Immature natural killer cell (primary cell): ENCODE results near the gene PDIA5. TPM values are rescaled to one million over a fixed set of nuclear protein-coding genes. Genes with fewer than 3 reads are reported as not detected.

Experiments
- DNase-seq, 3 donors: peaks; one replicate each; pipeline ENCODE4 v3.0.0; 2022; ENCODE audit warnings: mixed read lengths in 1 of 3
- H3K27ac Mint-ChIP-seq, 6 donors: one replicate each; pipeline ENCODE4 v1.8.0; 2020; ENCODE audit warnings: mixed read lengths in 6 of 6, mild to moderate bottlenecking in 5 of 6, inconsistent platforms in 4 of 6, moderate library complexity in 3 of 6
- H3K27me3 Mint-ChIP-seq, 3 donors: one replicate each; pipeline ENCODE4 v1.8.0; 2020 to 2021; ENCODE audit warnings: low read depth in 3 of 3, mild to moderate bottlenecking in 3 of 3, mixed read lengths in 3 of 3, moderate library complexity in 3 of 3, inconsistent platforms in 1 of 3
- H3K36me3 Mint-ChIP-seq, 3 donors: one replicate each; pipeline ENCODE4 v1.8.0; 2020; ENCODE audit warnings: mixed read lengths in 3 of 3, inconsistent platforms in 2 of 3, mild to moderate bottlenecking in 2 of 3
- H3K4me1 Mint-ChIP-seq, 2 donors: one replicate each; pipeline ENCODE4 v1.8.0; 2020; ENCODE audit warnings: inconsistent platforms in 2 of 2, mild to moderate bottlenecking in 2 of 2, mixed read lengths in 2 of 2, moderate library complexity in 1 of 2
- H3K4me3 Mint-ChIP-seq, 5 donors: one replicate each; pipeline ENCODE4 v1.8.0; 2020; ENCODE audit warnings: mild to moderate bottlenecking in 5 of 5, mixed read lengths in 5 of 5, inconsistent platforms in 3 of 5, moderate library complexity in 3 of 5
- H3K9me3 Mint-ChIP-seq, 6 donors: one replicate each; pipeline ENCODE4 v1.8.0; 2020; ENCODE audit warnings: mild to moderate bottlenecking in 6 of 6, mixed read lengths in 6 of 6, inconsistent platforms in 4 of 6, moderate library complexity in 3 of 6
- polyA plus RNA-seq, 3 donors: library from polyadenylated mRNA; unstranded; fragments of 300-500 nt; fragmentation: Illumina TruSeq; gene quantifications; one replicate each; pipeline ENCODE4 v1.2.3, GENCODE V29; 2021

Gene PDIA5
- polyA plus RNA-seq, 3 donors from 2014 or later: 0.74 to 1.3 TPM; not detected in 1

GRCh38 chr3:123096126-123096525 lies 29.3 kb downstream of the PDIA5 start:
- no peak for DNase-seq
- peaks cover 2 to 3% of the 10 kb centered on the region in 2 donors for H3K4me1 Mint-ChIP-seq
- no peaks in the 10 kb centered on the region for H3K36me3 Mint-ChIP-seq
- no peaks in the 10 kb centered on the region for H3K9me3 Mint-ChIP-seq
- H3K27ac Mint-ChIP-seq: no peak overlapping the region
- H3K27me3 Mint-ChIP-seq: no peaks in the 10 kb centered on the region
- H3K4me3 Mint-ChIP-seq: no peak overlapping the region

DNA sequence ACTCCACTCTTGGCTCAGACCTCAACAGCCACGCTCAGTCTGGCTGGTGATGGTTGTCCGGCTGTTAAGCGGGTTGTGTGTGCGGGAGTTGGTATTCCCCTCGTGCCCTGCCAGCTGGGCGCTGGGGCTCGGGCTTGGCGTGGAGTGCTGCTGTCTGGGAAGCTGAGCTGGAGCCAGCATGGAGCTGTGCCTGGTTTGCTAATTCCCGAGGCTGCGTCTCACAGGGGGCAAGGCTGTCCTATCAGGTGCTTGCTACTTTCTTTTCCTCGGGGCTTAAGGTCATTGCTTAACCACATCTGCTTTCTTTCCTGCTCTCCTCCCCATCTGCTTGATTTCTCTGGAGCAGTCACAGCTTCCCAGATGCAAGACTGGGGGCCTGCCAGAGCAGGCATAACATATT lies 29.9 kb downstream of the PDIA5 start:
- Mint-ChIP-seq H3K4me3 (no peak overlapping the region), H3K9me3 (no peaks in the 10 kb centered on the region), H3K27ac (no peak overlapping the region), H3K4me1 (no peaks in the 10 kb centered on the region), H3K27me3 (no peaks in the 10 kb centered on the region), H3K36me3 (no peaks in the 10 kb centered on the region)
- no peak for DNase-seq

DNA sequence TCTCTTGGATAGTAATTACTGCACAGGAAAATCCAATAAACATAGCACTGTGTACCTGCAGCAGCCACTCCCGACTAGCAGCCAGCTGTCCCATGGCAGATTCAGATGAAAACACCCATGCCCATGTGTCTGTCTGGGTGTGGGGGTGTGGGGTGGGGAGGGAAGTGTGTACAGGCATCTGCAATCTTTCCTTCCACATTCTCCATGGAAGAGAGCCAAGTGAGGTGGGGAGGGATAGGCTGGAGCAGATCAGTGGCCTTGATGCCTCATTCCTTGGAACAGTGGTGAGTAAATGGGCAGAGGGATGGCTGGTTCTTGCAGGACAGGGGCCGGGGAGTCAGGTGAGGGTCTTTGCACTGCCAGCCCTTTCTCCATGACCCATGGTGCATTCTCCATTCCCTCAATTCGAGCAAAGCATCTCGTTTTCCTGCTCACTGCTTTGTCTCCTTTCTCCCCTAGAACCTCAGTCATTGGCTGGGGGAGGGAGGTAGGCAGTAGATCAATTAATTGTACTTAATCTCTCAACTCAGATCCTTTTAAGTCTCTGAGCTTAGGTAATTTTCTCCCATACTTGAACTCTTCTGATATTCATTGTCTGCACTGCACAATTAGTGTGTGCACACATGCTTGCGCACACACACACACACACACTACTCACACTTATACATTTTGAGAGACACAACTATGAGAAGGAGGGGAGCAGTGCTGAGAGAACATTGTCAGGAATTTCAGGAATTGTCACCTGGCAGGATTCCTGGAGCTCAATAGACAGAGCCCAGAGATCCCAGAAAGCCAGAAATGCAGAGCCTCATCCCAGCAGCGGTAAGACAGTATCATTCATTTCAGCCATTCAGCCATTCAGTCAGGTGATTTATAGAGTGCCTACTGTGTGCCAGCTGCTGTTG lies 31.9 kb downstream of the PDIA5 start:
- H3K27ac Mint-ChIP-seq: no peak overlapping the region
- DNase-seq: no peak
- no peaks in the 10 kb centered on the region for H3K27me3 Mint-ChIP-seq
- H3K9me3 Mint-ChIP-seq: no peaks in the 10 kb centered on the region
- H3K4me1 Mint-ChIP-seq: no peaks in the 10 kb centered on the region
- no peaks in the 10 kb centered on the region for H3K36me3 Mint-ChIP-seq
- H3K4me3 Mint-ChIP-seq: no peak overlapping the region

DNA sequence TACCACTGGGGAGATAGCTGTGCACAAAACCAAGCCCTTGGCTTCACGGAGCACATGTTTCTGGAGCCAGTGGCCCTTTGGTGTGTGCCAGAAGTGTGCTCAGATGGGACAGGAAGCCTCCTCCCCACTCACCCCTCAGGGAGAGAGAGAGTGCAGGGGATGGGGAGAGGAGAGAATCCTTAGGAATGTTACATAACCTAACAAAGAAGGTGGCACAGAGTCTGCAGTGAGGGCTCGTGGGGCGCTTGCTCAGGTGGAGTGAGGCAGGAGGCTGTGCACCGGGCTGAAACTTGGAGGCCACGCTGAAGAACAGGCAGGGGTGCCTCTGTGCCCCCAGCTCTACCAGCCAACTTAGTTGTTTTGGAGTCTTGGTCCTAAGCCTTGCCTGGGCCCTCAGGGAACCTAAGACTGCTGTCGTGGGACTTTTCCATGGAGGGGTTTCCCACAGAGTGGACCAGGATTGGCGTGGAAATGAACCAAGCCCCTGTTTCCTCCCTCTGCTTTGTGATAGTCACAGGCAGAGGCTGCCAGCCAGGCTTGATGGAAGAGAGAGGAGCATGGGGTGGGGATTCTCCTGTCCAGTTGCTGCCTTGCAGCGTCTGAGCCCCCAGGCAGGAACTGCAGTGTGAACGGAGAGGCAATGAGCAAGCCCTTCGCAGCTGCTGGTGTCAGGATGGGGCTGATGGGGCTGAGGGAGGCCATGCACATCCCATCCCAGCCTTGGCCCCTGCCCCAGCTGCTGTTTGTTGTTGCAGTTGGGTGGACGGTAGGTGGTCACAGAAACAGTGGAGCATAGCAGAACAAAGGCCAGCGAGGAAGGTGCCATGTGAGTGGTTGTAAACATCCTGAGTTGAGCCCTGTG lies 32.7 kb downstream of the PDIA5 start:
- DNase-seq: no peak

DNA sequence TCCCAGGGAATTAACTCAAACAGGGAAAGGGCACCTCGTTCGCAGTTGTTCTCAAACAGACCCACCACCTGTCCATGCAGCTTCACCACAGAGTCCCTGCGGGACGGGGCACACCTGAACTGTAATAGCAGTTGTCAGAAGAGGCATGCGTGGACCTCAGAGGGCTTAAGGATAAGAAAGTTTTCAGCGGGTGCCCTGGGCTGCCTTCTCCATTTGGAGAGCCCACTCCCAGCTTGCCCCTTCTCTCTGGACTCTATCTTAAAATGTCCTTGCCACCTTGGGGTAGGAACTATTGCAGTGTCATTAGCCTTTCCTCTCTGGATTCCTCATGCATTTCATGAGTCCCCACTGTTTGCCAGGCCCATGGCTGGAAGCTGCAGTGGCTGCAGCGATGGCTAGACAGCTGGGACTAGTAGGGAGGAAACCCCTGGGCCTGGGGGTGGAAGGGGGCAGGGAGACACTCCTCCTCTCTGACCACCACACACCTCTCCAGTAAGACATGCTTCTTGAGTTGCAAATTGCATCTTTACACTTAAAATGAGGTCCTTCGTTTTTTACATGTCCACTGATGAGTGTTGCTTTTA lies 33.5 kb downstream of the PDIA5 start:
- H3K4me1 Mint-ChIP-seq: no peaks in the 10 kb centered on the region
- H3K9me3 Mint-ChIP-seq: no peaks in the 10 kb centered on the region
- no peaks in the 10 kb centered on the region for H3K27me3 Mint-ChIP-seq
- no peak for DNase-seq
- H3K4me3 Mint-ChIP-seq: no peak overlapping the region
- no peaks in the 10 kb centered on the region for H3K36me3 Mint-ChIP-seq
- no peak overlapping the region for H3K27ac Mint-ChIP-seq

More for the DNA sequence above, 32.7 kb downstream of the PDIA5 start:
- H3K27me3 Mint-ChIP-seq: no peaks in the 10 kb centered on the region
- no peak overlapping the region for H3K27ac Mint-ChIP-seq
- no peaks in the 10 kb centered on the region for H3K9me3 Mint-ChIP-seq
- no peaks in the 10 kb centered on the region for H3K4me1 Mint-ChIP-seq
- H3K4me3 Mint-ChIP-seq: no peak overlapping the region
- no peaks in the 10 kb centered on the region for H3K36me3 Mint-ChIP-seq

DNA sequence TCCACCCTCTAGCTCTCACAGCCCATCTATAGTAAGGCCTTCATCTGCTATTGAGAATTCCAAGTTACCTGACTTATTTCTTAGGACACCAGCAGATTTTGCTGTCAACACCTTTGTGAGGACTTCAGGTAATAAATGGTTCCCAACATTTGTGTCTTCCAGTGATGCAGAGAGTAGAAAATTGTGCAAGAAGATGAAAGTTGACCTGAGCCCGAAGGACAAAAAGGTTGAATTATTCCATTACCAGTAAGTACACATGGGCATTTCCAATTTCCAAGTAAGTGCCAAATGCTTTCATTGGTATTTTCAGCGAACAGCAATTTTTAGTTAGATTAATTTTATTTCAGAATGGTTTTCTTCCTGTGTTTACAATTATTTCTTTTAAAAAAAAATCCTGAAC lies 35.4 kb downstream of the PDIA5 start:
- H3K27me3 Mint-ChIP-seq: no peaks in the 10 kb centered on the region
- no peaks in the 10 kb centered on the region for H3K4me1 Mint-ChIP-seq
- no peak for DNase-seq
- no peak overlapping the region for H3K4me3 Mint-ChIP-seq
- H3K27ac Mint-ChIP-seq: no peak overlapping the region
- H3K9me3 Mint-ChIP-seq: no peaks in the 10 kb centered on the region
- H3K36me3 Mint-ChIP-seq: no peaks in the 10 kb centered on the region

DNA sequence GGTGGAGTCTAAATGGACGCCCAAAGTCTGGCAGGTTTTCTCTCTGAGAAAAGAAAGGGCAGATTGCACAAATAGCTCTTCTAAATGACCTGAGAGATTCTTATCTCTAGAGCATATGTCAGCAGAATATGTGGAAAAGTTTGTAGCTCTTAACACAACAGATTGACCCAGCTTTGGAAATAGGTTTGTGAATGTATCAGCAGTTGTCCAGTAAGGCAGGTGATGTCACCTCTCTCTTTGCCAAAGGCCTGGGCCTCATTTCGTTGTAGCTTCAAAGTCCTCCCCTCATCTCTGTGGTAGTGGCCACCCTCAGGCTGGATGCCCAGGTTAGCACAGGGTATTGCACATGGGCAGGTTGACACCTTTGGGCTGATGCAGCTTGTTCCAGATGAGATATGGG lies 36.0 kb downstream of the PDIA5 start:
- no peak for DNase-seq
- no peak overlapping the region for H3K27ac Mint-ChIP-seq
- H3K27me3 Mint-ChIP-seq: no peaks in the 10 kb centered on the region
- H3K4me1 Mint-ChIP-seq: no peaks in the 10 kb centered on the region
- no peaks in the 10 kb centered on the region for H3K36me3 Mint-ChIP-seq
- H3K4me3 Mint-ChIP-seq: no peak overlapping the region
- no peaks in the 10 kb centered on the region for H3K9me3 Mint-ChIP-seq

DNA sequence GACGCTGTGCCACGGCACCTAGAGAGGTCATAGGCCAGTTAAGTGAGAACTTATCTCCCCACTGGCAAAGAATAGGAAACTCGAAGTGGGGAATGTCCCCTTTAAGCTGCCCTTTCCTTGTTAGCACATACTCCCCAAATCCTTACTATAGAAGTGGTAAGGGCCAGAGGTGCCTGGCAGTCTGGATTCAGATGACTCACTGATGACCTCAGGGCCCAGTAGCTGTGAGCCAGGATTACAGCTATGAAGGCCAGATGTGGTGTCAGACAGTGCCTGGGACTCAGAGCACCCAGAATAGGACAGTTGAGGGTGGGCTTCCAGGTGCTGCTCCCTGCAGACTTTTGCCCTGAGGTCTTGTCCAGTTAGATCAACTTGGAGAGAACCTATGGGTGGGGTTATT lies 37.7 kb downstream of the PDIA5 start:
- no peaks in the 10 kb centered on the region for H3K36me3 Mint-ChIP-seq
- H3K27ac Mint-ChIP-seq: no peak overlapping the region
- H3K9me3 Mint-ChIP-seq: no peaks in the 10 kb centered on the region
- H3K4me1 Mint-ChIP-seq: no peaks in the 10 kb centered on the region
- no peaks in the 10 kb centered on the region for H3K27me3 Mint-ChIP-seq
- no peak for DNase-seq
- H3K4me3 Mint-ChIP-seq: no peak overlapping the region

DNA sequence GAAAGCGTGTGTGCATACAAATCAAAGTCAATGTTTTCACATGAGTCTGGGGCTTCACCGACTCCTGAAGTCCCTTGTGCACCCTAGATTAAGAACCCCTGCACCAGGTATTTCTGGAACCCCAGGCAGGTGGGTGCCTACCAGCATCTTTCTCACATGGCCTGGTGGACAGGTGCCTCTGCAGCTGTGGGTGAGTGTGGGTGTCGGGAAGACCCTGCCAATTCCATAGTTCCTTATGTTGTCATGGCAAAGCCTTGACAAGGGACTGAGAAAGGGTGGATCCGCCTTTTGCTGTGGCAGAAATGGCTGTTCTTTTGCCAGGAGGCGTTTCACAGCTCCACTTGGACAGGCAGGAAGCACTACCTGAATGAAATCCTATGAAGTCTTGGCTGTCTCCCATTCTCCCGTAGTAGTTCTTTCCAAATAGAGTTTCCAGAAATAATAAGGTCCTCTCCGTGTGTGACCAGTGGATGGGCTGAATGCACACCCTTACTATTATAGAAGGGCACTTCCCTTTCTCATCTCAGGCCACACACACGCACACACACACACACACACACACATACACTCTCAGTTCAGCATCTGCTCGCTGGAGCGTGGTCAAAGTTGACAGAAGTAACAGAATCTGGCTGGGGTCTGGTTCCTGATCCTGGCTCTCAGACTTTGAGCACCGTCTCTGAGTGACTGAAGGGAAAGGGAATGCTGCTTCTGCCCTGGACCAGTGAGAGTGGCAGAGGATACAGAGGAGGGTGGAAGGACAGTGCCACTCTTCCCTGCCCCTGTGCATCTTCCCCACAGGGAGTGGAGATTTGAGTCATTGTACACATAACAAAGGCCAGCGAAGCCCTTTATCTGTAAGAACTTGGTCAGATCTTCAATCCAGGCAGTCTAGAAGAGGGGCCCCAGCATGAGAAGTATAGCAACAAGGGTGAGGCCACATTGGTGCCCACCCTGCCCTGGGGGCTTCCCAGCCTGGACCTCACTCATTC lies 38.7 kb downstream of the PDIA5 start:
- DNase-seq: no peak
- Mint-ChIP-seq H3K9me3 (no peaks in the 10 kb centered on the region), H3K4me1 (peaks cover 0 to 2% of the 10 kb centered on the region in 2 donors), H3K4me3 (no peak overlapping the region), H3K27ac (no peak overlapping the region), H3K27me3 (no peaks in the 10 kb centered on the region), H3K36me3 (no peaks in the 10 kb centered on the region)

DNA sequence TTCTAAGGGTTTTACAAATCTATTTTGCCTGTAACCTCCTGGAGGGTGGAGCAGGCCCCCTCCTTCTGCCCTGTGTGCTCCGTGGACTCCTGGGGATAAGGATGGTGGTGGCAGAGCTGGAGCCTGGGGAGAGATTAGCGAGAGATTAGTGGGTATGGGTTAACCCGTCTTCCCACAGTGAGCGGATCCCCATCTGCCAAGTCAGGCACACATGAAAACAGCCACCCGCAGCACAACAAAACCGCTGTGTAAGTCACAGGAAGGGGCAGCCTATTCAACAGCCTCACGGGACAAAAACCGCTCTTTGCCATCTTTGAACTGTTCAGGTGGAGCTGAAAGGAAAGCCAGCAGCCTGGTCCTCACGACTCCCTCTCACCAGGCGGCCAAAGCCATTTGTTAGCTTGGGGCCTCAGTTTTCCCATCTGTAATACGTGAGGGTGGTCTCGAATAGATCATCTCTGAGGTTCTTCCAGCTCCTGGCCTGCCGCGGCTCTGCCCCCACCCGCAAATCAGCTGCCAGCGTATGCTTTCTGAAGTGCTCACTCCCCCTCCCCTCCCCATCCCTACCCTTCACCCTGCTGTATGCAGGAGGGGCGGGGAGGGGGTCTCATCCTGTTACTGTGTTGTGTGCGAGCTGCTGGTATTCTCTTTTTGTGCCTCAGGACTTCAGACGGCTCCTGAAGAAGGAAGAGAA lies 43.6 kb downstream of the PDIA5 start:
- H3K4me3 Mint-ChIP-seq: no peak overlapping the region
- no peak overlapping the region for H3K27ac Mint-ChIP-seq
- no peaks in the 10 kb centered on the region for H3K27me3 Mint-ChIP-seq
- no peak for DNase-seq
- peaks cover 13 to 15% of the 10 kb centered on the region in 2 donors for H3K4me1 Mint-ChIP-seq
- no peaks in the 10 kb centered on the region for H3K9me3 Mint-ChIP-seq
- H3K36me3 Mint-ChIP-seq: no peaks in the 10 kb centered on the region

DNA sequence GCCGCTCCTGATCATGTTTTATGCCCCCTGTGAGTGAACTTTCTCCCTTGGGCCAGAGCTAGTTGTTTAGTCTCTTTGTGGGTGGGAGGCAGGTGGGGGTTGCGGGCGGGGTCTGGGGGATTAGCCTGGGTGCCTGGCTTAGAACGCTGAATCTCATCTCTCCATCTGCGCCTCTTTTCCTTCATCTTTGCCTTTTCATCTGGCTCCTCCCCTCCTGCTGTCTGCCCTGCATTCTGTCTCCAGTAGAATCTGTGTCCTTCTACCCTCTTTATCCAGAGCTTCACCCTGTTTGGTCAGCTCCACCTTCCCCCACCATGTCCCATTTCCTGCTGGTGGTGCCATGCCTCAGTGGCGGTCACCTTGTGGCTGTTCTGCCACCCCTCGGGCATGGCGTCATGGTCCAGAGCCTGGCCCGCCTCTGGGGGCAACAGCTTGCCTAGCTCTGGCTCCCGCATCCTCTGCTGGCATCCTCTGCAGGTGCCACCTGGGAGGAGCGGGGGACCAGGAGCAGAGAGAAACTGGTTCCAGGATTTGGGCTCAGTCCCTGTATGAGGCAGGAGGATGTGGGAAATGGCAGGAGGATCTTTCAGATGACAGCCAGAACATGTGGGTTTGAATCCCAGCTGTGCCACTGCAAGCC lies 44.3 kb downstream of the PDIA5 start:
- Mint-ChIP-seq H3K27me3 (peaks cover 0 to 1% (median 0%) of the 10 kb centered on the region in 3 donors), H3K27ac (no peak overlapping the region), H3K9me3 (no peaks in the 10 kb centered on the region), H3K36me3 (no peaks in the 10 kb centered on the region), H3K4me3 (no peak overlapping the region), H3K4me1 (peaks cover 13 to 15% of the 10 kb centered on the region in 2 donors)
- no peak for DNase-seq

GRCh38 chr3:123111640-123112039 lies 44.8 kb downstream of the PDIA5 start:
- H3K36me3 Mint-ChIP-seq: no peaks in the 10 kb centered on the region
- no peak overlapping the region for H3K27ac Mint-ChIP-seq
- no peak overlapping the region for H3K4me3 Mint-ChIP-seq
- DNase-seq: no peak
- peaks cover 13 to 15% of the 10 kb centered on the region in 2 donors for H3K4me1 Mint-ChIP-seq
- H3K9me3 Mint-ChIP-seq: no peaks in the 10 kb centered on the region
- H3K27me3 Mint-ChIP-seq: peaks cover 0 to 1% (median 0%) of the 10 kb centered on the region in 3 donors
